HG02642 (cell line): ENCODE data around the gene PRUNE2.

ENCODE experiments used
- ATAC-seq: cut with Tn5 transposase; IDR thresholded peaks from one replicate; pipeline ENCODE4 v1.9.1; 2021; ENCODE audit warnings: mild to moderate bottlenecking; ENCODE audit not compliant: unreplicated experiment, poor library complexity

The PRUNE2 gene

GRCh38 chr9:76904661-76905457 is 1.1 kb downstream of the PRUNE2 start:
- no peak for ATAC-seq

DNA sequence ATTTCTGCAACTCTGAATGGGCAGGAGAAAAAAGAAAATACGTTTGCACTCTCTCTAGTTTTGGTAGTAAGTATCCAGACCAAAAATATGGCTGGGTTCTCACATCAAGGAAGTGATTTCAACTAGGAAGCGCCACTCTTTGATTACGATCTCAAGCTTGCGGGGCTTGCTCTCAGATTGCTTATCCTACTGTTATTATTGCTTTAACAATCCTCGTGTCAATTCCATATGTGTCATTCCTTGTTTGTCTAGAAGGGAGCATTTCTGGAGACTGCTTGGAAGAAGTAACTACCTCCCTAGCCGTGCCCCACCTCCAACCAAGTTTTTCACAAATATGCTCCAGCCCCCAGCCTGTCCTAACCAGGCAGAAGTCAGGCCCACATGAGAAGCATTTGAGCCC is 3.5 kb downstream of the PRUNE2 start:
- no peak for ATAC-seq

DNA sequence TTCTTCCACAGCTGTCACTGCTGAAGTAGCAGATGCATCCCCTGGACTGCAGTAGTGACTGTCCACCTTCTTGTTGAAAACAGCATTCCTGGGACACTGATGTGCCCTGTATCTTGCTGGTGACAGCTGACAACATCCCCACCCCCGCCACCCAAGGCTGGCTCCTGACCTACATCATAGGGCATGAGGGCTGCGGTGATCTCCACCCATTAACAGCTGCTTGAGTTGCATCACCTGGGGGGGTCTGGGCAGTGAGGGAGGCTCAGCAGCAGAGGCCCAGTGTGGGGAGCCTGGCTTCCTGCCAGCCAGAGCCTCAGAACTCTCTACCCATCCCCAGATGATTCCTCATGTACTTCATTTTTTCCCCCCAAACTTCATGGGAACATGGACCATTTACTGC is 4.1 kb downstream of the PRUNE2 start:
- no peak for ATAC-seq

GRCh38 chr9:76900884-76901440 is 5.0 kb downstream of the PRUNE2 start:
- no peak for ATAC-seq

GRCh38 chr9:76898786-76899185 is 7.1 kb downstream of the PRUNE2 start:
- ATAC-seq = no peak

DNA sequence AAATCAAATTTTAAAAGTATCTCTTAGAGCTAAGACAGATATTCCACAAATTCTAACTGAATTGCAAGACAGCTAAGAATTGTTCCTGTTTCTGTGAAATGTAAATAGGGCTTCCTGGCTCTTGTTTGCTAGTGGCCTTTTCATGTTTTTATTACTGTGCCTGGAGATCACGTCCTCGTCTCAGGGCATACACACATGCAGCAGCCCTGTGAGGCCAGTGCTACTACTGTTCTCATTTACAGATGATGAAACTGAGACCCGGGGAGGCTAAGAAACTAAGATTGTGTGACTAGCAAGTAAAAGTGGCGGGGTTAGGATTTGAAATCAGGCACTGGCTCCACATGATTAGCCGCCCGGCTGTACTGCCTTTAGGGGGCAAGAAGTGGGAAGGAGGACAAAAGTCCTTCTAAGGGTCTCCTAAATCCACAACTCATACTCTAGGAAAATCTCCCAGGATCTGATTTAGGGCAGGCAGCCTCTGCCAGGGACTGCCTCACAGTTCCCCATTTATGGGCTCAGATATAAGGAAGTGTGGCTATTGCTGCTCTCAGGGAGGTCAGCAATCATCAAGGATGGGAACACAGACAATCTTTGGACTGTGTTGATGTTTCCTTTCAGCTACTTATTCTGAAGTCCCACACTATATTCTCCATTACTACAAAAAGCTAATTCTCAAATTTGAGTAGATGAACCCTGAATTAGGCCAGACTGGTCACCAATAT is 7.9 kb downstream of the PRUNE2 start:
- no peak for ATAC-seq

DNA sequence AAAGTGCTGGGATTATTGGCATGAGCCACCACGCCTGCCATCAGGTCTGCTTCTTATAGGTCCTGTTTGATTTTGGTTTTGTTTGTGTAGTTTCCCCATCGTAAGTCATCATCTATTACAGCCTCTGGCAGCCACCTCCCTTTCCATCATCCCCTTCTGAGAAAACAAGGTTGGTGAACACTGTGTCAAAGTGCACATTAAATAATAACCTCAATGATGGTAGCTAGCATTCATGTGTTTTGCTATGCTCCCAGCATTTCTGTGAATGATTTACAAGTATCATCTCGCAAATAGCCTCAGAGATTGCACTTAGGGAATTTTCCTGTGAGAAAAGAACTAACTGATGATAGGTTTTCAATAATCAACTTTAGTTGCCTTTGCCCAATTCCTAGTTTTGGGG is 9.9 kb downstream of the PRUNE2 start:
- no peak for ATAC-seq

DNA sequence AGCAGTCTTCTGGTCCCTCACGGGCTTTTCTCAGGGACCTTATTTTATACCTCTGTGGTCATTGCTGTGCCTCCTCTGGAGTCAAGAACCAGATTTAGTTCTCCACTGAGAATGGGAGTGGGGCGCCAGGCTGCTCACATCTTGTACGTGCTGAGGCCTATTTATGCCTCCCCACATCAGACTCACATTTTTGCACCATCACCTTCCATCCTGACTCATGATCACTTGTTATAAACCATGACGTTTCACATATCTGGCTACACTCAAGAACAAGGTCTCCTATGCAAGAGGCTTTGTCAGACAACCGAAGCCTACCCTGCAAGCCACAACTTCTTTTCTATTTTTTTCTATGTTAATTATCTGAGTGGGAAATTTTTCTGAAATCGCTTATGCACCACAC is 10.7 kb downstream of the PRUNE2 start:
- ATAC-seq = no peak

DNA sequence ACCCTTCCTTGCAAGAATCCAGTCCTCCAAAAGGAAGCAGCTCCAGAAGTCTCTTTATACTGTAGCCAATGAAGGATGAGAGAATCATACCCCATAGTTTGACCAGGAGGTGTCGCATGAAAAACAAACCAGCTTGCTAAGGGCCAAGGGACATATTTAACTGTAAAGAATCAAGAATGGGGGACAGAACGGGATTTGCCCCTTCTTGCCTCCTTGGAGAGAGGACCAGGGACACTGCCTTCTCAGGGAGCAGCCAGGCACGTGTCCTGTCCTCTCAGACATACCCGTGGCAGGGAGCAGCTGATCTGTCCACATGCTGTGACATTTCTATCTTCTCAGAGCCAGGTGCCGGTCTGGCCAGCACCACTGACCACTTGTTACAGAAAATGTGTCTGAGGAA is 11.7 kb downstream of the PRUNE2 start:
- no peak for ATAC-seq

DNA sequence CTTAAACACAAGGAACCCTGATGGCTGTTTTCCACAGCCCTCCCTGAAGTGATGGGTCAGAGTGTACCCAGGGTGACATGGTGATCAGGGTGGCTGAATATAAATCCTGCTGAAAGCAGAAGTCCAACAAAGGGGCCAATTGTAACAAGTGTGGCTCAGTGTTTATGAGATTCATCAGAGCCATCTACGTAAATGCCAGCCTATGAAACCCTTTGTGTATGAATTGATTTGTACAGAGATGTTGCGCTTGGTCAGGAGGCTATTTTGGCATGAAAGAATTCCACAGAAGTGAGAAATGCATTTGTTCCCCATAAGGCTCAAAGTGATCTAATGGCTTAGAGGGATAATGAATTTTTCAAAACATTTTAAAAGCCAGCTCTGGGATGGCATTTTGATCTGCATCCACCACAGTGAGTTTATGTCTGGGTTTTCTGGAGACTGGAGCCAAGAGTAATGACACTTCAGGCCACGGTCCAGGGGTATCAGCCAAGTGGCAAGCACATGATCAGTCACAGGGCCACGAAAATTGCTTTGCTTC is 12.4 kb downstream of the PRUNE2 start:
- no peak for ATAC-seq

DNA sequence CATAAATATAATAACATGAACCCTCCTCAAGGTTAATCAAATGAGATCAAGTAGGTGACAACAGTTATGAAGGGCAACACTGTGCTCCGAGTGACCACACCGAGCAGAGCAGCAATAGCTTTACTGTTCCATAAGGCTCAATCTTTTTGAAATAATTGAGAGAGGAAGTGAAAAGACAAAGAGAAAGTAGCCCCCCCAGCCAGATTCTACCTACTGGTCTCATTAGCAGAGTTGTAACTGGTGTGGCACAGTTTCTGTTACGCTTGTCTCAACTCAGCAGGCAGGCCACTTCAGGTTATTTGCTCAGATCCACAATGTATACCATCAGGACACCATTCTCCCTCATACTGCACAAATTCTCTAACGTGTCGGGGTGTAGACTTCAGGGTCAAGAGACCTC is 14.0 kb downstream of the PRUNE2 start:
- ATAC-seq = no peak

DNA sequence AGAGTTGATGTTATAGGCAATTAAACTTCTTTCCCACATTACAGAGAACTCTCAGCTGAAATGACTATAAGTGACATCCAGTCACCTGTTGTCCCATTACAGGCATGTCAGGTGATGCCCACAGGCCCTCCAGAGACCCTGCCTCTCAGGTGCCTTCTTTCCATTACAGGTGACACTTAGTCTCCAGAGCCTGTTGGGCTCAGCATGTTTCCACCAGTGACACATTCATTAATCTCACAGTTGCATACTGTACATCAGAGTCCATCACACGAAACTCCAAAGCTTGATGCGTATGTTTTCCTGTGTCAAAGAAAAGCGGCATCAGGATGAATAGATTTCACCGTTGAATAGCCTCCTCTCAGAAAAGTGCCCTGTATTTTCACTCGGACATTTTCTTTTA is 14.6 kb downstream of the PRUNE2 start:
- no peak for ATAC-seq

- no peak for ATAC-seq
Measured at GRCh38 chr9:76887951-76888350, 18.0 kb downstream of the PRUNE2 start.

GRCh38 chr9:76887003-76887821 is 18.7 kb downstream of the PRUNE2 start:
- no peak for ATAC-seq

DNA sequence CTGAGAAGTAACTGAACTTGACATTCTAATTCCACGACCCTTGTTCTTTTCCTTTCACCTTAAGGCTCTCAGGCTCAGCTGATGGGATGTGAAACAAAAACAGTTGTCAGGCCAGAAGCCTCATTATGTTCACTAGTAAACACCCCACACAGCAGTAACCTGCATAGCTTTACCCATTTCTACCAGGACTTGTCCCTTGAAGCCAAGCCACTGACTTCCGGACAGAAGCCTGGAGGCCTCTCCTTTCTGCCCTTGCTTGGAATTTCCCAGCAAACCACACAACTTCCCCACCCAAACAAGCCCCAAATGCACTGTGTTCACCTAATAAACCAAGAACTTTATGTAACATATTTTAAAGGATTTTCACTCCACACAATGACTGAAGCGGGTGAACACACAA is 19.6 kb downstream of the PRUNE2 start:
- ATAC-seq = no peak

GRCh38 chr9:76884823-76885222 is 21.1 kb downstream of the PRUNE2 start:
- ATAC-seq = no peak

DNA sequence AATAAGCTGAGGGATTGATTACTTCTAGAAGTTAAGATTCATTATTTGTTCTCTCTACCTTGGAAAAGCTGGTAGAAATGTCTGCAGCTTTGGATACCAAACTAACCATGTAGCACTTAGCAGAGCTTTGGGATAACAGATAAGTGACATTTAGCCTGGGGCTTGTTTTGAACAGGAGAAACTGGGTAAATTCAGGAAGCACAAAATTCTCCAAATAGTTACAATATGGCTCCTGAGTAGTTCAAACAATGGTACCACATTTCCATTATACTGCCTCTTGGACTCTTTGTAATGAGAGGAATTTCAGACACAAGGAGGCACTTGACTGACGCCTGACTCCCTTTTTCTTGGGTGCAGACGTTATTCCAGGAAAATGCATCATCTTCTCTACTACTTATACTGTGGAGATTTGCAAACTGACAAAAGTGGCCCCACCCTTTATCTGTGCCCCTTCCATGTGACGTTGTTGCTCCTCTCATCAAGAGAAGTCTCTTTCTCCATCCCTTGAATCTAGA is 22.5 kb downstream of the PRUNE2 start:
- no peak for ATAC-seq

DNA sequence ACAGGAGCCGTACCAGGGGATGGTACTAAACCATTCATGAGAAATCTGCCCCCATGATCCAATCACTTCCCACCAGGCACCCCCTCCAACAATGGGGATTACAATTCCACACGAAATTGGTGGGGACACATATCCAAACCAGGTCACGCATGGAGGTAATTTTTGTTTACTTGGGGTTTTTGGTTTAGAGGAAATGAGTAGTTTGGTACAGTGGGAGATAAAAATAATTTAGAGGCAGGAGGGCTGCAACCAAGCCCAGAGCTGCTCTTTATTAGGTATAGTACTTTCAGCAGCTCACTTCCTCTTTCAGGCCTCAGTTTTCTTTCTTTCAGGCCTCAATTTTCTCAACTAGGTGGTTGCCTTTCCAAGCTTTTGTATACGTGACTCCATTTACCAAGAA is 23.2 kb downstream of the PRUNE2 start:
- peak; percentile 80 for ATAC-seq

DNA sequence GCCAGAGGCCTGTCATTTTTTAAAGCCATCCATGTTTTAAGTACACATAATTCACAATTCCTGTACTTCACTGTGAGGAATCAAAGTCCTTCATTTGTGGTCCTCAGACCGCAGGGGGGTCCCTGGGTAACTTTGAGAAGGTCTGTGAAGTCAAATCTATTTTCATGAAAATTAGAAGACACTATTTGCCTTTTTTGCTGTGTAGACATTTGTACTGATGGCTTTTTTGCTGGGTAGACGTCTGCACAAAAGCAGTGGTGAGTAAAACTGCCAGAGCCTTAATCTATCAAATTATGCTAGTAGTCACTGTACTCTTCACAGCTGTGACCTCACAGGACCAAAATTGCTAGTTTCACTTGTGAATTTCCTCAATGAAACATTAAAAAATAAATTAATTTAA is 25.7 kb downstream of the PRUNE2 start:
- ATAC-seq = no peak

GRCh38 chr9:76878933-76879332 is 27.0 kb downstream of the PRUNE2 start:
- ATAC-seq = no peak
